ENCODE measurements around the gene OLAH.

OLAH gene

DNA sequence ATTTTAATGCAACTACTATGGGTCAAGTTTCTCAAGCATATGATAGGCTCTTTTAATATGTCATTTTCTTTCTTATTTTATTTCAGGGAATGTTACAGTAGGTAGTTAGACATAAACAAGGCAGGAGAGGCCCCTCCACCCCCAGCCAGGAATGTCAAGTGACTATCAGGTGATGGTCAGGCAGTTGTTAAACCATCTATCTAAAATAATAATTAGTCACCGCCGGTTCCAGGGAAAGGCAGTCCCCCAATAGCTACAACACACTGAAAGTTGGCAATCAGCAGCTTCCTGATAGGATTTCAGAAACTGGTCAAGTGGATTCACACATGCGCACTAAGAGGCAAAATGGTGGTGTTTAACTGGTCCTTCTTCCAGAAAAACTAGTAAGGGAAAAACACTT lies 9.3 kb downstream of the OLAH start:
- no peak for TF ChIP-seq CTCF (conservative IDR thresholded peaks at IDR 0.05; ENCODE audit: low read depth, low read length)
- DNase-seq (ENCODE audit: low read depth) = no peak
- H3K4me3 ChIP-seq (ENCODE audit: low read depth, low read length) = no peak overlapping the region

DNA sequence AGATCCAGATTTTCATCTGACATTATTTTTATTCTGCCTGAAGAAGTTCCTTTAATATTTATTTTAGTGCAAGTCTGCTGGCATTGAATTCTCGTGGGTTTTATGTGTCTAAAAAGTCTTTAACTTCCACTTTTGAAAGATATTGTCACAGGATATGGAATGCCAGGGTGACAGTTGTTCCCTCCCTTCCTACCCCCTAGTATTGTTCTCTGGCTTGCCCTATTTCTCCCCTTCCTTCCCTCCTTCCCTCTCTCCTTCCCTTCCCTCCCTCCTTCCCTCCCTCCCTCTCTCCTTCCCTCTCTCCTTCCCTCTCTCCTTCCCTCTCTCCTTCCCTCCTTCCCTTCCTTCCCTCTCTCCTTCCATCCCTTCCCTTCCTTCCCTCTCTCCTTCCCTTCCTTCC lies 14.9 kb downstream of the OLAH start:
- no peak for DNase-seq (ENCODE audit: low read depth)
- no peak for TF ChIP-seq CTCF (conservative IDR thresholded peaks at IDR 0.05; ENCODE audit: low read depth, low read length)
- H3K4me3 ChIP-seq (ENCODE audit: low read depth, low read length) = no peak overlapping the region

DNA sequence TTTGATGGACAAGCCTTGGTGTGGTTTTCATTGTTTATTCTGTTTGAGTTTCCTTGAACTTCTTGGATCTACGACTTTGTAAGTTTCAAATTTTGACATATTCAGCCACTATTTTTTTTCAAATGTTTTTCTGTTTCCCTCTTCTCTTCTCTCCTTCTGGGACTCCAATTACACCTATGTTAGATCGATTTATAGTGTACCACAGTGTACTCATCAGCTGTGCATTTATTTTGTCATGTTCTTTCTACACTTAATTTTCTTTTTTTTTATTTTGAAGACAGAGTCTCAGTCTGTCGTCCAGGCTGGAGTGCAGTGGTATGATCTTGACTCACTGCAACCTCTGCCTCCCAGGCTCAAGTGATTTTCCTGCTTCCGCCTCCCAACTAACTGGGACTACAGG lies 16.2 kb downstream of the OLAH start:
- no peak for DNase-seq (ENCODE audit: low read depth)
- TF ChIP-seq CTCF (conservative IDR thresholded peaks at IDR 0.05; ENCODE audit: low read depth, low read length) = no peak
- no peak overlapping the region for H3K4me3 ChIP-seq (ENCODE audit: low read depth, low read length)

DNA sequence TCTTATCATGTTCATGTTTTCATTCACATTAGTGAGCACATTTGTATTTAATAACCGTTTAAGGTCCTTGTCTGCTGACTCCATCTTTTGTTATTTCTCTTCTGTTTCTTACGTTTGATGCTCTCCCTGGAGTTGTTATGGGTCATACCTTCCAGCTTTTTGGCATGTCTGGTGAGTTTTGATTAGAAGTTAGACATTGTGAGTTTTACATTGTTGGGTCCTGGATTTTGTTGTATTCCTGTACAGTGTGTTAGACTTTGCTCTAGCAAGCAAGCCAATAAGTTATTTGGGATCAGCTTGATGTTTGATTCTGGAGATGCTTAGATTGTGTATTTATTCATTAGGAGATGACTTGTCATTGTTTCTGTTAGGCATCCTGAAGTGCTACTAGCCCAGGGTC lies 16.9 kb downstream of the OLAH start:
- no peak overlapping the region for H3K4me3 ChIP-seq (ENCODE audit: low read depth, low read length)
- no peak for TF ChIP-seq CTCF (conservative IDR thresholded peaks at IDR 0.05; ENCODE audit: low read depth, low read length)
- no peak for DNase-seq (ENCODE audit: low read depth)

DNA sequence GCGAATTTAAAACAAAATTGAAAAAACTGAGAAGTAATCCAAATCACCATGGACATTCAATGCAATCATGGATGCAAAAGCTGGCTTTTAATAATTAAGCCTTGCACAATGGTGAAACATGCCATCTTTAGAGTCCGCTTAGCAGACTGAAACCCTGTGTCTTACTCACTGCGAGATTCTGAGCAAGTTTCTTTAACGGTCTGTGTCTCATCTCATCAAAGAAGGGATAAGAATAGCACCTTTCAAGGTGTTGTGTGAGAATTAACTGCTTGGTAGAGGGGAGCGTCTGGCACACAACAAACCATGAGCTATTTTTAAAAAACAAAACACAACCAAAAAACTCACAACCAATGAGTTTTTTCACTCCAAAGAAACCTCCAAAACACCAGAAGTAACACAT lies 23.4 kb downstream of the OLAH start:
- H3K4me3 ChIP-seq (ENCODE audit: low read depth, low read length) = no peak overlapping the region
- DNase-seq (ENCODE audit: low read depth) = no peak
- no peak for TF ChIP-seq CTCF (conservative IDR thresholded peaks at IDR 0.05; ENCODE audit: low read depth, low read length)

- no peak for TF ChIP-seq CTCF (conservative IDR thresholded peaks at IDR 0.05; ENCODE audit: low read depth, low read length)
- no peak overlapping the region for H3K4me3 ChIP-seq (ENCODE audit: low read depth, low read length)
- peak; percentile 96 for DNase-seq (ENCODE audit: low read depth)
These were observed 25.1 kb downstream of the OLAH start for GRCh38 chr10:15068802-15069201.

GRCh38 chr10:15069230-15069629 lies 25.5 kb downstream of the OLAH start:
- peak; percentile 39 for TF ChIP-seq CTCF (conservative IDR thresholded peaks at IDR 0.05; ENCODE audit: low read depth, low read length)
- H3K4me3 ChIP-seq (ENCODE audit: low read depth, low read length) = no peak overlapping the region
- DNase-seq (ENCODE audit: low read depth) = no peak

Measured in choroid plexus epithelial cell (primary cell).